Measurements from ENCODE around the gene WDR20.
"Not testable (repeated sequence)": the region's sequence is repeated elsewhere in the genome, so short reads cannot be mapped to it uniquely, and the experiment has no call there.

Gene WDR20

DNA sequence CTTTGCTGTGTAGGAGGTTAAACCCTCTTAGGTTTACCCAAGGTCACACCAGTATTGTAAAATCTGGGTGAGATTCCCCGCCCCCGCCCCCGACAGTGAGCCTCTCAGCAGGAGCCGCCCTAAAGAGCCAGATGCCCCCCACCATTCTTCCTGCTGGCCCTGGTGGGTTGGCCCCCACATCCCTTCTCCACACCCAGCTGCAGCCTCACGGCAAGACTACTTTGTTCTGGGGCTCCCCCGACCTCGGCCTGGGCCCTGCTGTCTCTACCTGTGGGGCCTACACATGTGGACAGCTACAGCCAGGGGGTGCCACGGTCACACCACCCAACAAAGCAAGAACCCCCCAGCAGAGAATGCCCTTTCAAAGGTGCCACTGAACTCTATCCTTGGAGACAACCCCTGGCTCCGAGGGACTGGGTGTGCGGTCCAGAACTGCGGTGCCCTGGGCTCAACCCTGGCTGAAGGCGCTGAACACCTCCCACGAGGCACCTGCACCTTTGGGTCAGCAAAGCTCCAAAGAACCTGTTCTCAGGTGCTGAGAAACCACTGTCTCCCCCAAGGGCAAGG lies 82.4 kb downstream of the WDR20 start:
- DNase-seq: no peak

GRCh38 chr14:102222751-102223150 lies 83.1 kb downstream of the WDR20 start:
- DNase-seq: no peak

GRCh38 chr14:102223682-102224081 lies 84.0 kb downstream of the WDR20 start:
- no peak for DNase-seq

DNA sequence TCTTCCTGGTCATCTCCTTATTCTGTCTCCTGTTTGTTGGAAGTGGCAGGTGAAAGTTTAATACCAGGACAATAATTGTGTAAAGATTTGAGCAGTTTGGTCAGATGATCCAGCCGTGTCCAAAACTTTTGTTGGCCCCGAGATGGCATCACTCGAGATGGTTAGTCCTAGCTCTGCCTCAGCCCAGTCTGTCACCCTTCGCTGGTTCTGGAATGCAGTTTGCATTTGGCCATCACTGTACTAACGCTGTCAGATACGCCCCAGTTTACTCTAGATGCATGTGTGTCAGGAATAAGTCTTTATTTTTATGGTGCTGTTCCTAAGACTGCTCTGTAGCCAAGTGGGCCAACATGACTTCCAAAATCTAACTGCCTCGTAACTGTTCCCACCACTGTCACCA lies 85.7 kb downstream of the WDR20 start:
- no peak for DNase-seq

GRCh38 chr14:102225936-102226335 lies 86.2 kb downstream of the WDR20 start:
- no peak for DNase-seq

DNA sequence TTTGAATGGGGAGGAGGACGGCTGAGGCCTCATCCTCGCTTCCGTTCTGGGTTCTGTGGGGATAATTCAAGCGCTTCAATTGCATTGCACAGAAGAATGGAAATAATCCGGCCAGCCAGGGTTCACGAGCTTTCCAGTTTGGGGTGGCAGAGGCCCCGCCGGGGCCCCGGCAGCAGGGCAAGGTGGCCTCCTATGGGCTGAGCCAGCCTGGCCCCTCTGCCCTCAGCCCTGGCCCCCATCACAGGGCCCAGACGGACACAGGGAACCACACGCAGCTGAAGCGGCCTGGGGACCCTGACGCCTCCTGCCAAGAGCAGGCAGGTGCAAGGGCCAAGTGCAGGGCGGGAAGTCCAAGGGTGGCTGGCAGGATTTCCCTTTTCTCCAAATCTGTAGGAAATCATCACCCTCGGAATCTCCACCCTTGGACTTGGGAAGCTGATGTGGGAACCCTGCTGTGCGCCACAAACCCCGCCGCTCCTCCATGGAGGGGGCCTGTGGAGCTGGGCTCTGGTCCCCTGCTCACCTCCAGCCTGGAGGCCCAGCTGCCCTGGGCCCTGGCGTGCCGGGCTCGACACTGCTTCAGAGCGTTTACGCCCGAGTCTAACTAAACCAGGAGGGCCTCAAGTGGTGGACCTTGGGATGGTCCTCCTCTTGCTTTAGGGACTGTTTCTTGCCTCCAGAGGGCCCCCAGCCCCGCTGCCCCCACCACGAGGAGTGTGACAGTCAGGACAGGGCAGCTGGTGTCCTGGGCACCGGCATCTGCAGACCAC lies 86.8 kb downstream of the WDR20 start:
- no peak for DNase-seq

- no peak for DNase-seq
Observed at GRCh38 chr14:102227184-102227964, 87.7 kb downstream of the WDR20 start.

DNA sequence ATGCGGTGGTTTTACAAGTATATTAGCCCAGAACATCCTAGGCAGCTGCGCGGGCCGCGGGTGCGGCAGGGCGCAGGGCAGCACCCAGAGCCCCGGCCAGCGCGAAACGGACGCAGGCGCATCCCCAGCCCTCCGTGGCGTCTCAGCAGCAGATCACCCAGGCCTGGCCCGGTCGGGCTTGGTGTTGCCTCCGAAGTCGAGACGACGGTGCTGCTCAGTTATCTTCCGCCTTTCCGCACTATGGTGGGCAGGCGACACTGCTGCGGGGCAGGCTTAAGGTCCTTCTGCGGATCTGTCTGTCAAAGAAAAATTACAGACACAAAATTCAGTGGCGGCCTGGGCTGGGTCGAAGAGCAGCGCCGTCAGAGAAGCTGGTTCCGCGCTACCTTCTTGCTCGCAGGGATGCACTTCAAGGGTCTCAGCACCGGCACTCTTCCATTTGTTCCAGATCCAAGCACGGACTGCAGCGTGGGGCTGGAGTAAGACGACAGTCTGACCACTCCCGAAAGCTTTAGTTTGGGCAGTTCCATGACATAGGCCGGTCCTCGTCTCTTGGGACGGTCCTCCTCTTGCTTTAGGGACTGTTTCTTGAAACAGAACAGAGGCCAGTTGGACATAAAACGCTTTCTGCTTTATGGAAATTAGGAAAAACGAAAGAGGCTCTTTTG lies 89.5 kb downstream of the WDR20 start:
- no peak for DNase-seq

DNA sequence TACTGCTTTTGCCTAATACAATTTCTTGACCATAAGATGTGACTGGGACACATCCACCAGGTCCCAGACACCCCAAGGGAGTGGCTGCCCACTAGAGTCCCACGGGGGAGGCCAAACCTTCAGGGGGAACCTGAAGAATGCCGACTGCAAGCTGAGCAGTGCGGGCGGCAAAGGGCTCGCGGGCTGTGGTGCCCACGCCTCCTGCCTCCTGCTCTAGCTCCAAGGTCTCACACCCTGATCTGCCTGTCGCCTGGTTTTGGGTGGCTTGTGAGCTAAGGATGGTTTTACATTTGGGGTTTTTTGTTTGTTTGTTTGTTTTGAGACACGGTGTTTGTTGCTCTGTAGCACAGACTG lies 90.0 kb downstream of the WDR20 start:
- DNase-seq: no peak

- DNase-seq: no peak
Observed at GRCh38 chr14:102230481-102231210, 90.9 kb downstream of the WDR20 start.

- no peak for DNase-seq
Observed at GRCh38 chr14:102231476-102232347, 92.0 kb downstream of the WDR20 start.

DNA sequence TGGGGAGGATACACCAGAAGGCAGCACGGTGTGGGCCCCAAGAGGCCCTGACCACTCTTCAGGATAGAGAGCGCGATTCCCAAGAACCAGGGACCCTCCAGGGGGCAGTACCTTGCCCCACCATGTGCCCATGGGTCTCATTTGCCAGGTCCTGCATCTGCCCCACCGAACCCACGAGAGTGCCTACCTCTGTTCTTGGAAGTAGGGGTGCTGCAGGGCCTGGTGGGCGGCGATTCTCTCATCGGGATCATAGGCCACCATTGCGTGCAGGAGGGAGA lies 92.6 kb downstream of the WDR20 start:
- DNase-seq: no peak

GRCh38 chr14:102233081-102233480 lies 93.4 kb downstream of the WDR20 start:
- no peak for DNase-seq

DNA sequence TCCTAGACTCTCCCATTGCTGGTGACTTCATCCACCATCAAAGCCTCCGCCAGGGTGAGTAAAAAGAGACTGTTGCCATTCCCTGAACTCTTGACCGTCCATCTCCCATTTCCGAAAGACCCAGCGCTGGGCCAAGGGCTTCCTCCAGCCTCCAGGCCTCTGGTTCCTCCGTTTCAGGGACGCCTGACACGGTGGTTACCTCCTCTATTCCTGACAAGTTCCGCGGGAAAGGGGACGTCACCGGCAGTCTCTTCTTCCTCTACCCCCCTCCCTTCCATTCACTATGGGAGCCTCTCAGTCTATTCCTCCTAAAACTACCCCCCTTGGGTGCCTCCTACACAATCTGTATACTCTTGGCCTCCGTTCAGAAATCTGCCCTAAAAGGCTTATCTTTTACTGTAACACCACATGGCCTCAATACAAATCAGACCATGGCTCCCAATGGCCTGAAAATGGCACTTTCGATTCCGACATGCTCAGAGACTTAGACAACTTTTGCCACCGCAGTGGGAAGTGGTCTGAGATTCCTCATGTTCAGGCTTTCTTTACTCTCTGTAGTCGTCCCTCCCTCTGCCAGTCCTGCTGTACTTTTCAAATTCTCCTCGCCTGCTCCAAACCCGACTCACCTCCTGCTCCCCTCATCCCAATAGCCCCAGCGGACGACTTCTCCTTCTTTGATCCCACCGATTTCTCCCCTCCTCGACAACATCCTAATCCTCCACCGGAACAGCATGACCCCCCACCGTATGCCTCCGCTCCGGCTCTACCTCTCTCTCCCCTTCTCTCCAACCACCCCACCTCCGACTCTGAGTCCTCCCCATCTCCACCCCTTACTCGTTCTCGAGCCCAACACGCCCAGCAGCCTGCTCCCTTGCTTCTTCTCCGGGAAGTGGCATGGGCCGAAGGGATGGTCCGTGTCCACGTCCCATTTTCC lies 94.9 kb downstream of the WDR20 start:
- no peak for DNase-seq

DNA sequence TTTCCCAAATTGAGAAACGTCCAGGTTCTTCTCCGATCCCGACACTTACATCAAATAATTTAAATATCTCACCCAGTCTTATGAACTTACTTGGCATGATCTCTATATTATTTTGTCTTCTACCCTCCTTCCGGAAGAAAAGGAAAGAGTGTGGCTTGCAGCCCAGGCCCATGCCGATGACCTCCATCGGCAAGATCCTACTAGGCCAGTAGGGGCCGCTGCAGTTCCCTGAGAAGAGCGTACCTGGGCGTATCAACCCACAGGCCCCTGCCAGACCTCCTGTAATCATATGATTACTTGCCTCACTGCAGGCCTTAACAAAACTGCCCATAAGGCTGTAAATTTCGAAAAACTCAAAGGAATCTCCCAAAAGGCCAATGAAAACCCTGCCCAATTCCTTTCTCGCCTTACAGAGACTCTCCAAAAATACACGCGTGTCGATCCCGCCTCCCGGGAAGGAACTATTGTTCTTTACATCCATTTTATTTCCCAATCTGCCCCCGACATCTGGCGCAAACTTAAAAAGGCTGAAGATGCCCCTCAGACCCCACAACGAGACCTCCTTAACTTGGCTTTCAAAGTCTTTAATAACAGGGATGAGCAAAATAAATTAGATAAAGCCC lies 95.7 kb downstream of the WDR20 start:
- peak; percentile 79 for DNase-seq

GRCh38 chr14:102236026-102236425 lies 96.3 kb downstream of the WDR20 start:
- DNase-seq: no peak

GRCh38 chr14:102238131-102238530 lies 98.4 kb downstream of the WDR20 start:
- DNase-seq: no peak

DNA sequence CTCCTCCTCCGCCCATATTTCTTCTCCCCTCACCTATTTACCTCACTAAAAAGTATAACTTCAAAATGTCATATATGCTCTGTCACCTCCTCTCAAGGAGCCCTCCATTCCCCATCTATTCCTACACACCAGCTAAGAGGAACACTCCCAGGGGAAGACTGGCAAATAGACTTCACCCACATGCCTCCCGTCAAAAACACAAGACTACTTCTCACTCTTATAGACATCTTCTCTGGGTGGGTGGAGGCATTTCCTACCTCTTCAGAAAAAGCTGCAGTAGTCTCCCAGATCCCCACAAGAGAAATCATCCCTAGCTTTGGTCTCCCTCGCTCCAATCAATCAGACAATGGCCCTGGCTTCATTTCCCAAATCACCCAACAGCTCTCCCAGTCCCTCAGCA lies 99.1 kb downstream of the WDR20 start:
- no peak for DNase-seq

DNA sequence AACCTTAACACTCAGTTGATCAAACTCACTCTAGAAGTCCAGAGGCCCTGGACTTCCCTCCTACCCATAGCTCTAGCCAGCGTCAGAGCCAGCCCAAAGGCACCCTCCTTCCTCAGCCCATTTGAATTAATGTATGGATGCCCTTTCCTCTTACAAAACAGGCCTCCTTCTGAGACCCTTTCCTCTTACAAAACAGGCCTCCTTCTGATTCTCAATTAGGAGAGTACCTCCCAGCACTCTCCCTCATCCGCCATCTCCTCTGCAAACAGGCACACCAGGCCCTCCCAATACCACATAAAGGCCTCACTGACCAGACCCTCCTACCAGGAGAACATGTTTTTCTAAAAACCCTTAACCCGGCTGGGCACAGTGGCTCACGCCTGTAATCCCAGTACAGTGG lies 99.5 kb downstream of the WDR20 start:
- no peak for DNase-seq

- DNase-seq: not testable (repeated sequence)
Observed at GRCh38 chr14:102240481-102240880, 100.8 kb downstream of the WDR20 start.
